ENCODE measurements around the gene RTN4RL1. TPM values are rescaled to one million over a fixed set of nuclear protein-coding genes. Genes with fewer than 3 reads are reported as not detected.

RTN4RL1 gene
- total RNA-seq, 1 experiment from 2014 or later, result 0.80 TPM

DNA sequence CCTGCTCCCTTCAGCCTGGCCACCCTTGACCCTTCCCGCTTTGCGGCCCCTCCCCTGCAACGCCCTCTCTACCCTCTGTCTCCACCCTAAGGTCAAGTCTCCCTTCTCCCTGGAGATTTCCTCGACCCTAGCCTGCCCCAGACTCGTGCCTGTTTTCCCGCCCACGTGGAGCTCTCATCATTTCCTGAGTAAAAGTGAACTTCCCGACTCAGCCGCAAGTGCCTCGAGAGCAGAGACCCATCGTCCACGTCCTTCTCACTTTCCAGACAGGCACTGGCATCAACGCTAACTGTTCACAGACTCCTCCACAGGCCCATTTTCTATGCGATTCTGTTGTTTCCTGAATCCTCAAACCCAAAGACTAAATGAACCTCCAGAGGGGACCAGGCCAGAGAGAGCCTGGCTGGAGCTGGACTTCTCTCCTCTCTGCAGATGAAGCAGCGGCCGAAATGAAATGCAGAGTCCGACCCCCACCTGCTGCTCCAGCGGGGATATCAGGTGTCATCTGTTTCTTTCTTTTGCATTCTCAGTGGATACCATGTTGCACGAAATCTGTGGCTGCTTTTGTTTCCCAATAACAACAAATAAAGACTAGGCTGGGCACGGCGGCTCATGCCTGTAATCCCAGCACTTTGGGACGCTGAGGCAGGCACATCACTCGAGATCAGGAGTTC, 52.5 kb downstream of the RTN4RL1 start:
- TF ChIP-seq TCF7L2 (IDR thresholded peaks at IDR 0.05; ENCODE audit: low read depth, low read length) (no peak), SIN3A (IDR thresholded peaks at IDR 0.05; ENCODE audit: borderline replicate concordance, insufficient read depth, low read depth, low read length) (no peak), POLR2AphosphoS5 (IDR thresholded peaks at IDR 0.05; ENCODE audit: low read depth, low read length) (no peak)
- TF ChIP-seq, protein P1, sequence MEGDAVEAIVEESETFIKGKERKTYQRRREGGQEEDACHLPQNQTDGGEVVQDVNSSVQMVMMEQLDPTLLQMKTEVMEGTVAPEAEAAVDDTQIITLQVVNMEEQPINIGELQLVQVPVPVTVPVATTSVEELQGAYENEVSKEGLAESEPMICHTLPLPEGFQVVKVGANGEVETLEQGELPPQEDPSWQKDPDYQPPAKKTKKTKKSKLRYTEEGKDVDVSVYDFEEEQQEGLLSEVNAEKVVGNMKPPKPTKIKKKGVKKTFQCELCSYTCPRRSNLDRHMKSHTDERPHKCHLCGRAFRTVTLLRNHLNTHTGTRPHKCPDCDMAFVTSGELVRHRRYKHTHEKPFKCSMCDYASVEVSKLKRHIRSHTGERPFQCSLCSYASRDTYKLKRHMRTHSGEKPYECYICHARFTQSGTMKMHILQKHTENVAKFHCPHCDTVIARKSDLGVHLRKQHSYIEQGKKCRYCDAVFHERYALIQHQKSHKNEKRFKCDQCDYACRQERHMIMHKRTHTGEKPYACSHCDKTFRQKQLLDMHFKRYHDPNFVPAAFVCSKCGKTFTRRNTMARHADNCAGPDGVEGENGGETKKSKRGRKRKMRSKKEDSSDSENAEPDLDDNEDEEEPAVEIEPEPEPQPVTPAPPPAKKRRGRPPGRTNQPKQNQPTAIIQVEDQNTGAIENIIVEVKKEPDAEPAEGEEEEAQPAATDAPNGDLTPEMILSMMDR (IDR thresholded peaks at IDR 0.05), result no peak
- TF ChIP-seq, protein P2, sequence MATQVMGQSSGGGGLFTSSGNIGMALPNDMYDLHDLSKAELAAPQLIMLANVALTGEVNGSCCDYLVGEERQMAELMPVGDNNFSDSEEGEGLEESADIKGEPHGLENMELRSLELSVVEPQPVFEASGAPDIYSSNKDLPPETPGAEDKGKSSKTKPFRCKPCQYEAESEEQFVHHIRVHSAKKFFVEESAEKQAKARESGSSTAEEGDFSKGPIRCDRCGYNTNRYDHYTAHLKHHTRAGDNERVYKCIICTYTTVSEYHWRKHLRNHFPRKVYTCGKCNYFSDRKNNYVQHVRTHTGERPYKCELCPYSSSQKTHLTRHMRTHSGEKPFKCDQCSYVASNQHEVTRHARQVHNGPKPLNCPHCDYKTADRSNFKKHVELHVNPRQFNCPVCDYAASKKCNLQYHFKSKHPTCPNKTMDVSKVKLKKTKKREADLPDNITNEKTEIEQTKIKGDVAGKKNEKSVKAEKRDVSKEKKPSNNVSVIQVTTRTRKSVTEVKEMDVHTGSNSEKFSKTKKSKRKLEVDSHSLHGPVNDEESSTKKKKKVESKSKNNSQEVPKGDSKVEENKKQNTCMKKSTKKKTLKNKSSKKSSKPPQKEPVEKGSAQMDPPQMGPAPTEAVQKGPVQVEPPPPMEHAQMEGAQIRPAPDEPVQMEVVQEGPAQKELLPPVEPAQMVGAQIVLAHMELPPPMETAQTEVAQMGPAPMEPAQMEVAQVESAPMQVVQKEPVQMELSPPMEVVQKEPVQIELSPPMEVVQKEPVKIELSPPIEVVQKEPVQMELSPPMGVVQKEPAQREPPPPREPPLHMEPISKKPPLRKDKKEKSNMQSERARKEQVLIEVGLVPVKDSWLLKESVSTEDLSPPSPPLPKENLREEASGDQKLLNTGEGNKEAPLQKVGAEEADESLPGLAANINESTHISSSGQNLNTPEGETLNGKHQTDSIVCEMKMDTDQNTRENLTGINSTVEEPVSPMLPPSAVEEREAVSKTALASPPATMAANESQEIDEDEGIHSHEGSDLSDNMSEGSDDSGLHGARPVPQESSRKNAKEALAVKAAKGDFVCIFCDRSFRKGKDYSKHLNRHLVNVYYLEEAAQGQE (IDR thresholded peaks at IDR 0.05; ENCODE audit: insufficient read depth in 1 of 2, low read depth in 2 of 2, low read length in 1 of 2), result no peak
- H3K36me3 ChIP-seq (ENCODE audit: control insufficient read depth, insufficient read depth, low read length), result no peaks in the 10 kb centered on the region
- ATAC-seq (no peak), DNase-seq (ENCODE audit: low read depth, low spot score) (no peak)
- CTCF ChIA-PET, result no interaction called here
- H3K27ac ChIP-seq (ENCODE audit: low read length), result no peak overlapping the region
- no TSS peak for BruUV-seq (replicated peaks)
- intact Hi-C loops (cut with micrococcal nuclease; ENCODE audit: unreplicated experiment), result no loop called here
- no peaks in the 10 kb centered on the region for H3K9me3 ChIP-seq (ENCODE audit: control insufficient read depth, insufficient read depth, low read depth, low read length)
- in situ Hi-C loops (cut with HindIII; ENCODE audit: low pct_unique_long_range_greater_than_20kb, low sequenced_read_pairs), result no loop called here
- H3K27me3 ChIP-seq (ENCODE audit: control insufficient read depth, insufficient read depth, low read length), result no peaks in the 10 kb centered on the region
- H3K4me1 ChIP-seq (ENCODE audit: control insufficient read depth, insufficient read depth, low read length), result no peaks in the 10 kb centered on the region
- no peak overlapping the region for H3K4me3 ChIP-seq (ENCODE audit: low read depth in 2 of 2, low read length in 2 of 2)
- POLR2A ChIA-PET, result interaction anchor here (0.7 kb wide), 1 partner anchor 336 kb away, joined by 5 read pairs; no protein-coding TSS in a partner anchor

DNA sequence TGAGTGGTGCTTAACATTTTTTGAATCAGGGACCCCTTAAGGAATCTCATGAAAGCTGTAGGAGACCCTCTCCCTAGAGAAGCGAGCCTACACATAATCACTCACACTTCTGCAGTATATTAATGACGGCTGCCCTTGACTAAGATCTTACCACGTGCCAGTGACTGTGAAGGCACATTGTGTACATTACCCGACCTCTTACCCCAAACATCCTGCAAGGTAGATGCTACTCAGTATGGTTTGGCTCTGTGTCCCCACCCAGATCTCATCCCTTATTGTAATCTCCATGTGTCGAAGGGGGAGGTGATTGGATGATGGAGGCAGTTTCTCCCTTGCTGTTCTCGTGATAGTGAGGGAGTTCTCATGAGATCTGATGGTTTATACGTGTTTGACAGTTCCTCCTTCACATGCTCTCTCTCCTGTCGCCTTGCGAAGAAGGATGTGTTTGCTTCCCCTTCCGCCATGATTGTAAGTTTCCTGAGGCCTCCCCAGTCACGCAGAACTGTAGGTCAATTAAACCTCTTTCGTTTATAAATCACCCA, 54.2 kb downstream of the RTN4RL1 start:
- TF ChIP-seq POLR2AphosphoS5 (IDR thresholded peaks at IDR 0.05; ENCODE audit: low read depth, low read length) (no peak), SIN3A (IDR thresholded peaks at IDR 0.05; ENCODE audit: borderline replicate concordance, insufficient read depth, low read depth, low read length) (no peak), TCF7L2 (IDR thresholded peaks at IDR 0.05; ENCODE audit: low read depth, low read length) (no peak)
- TF ChIP-seq, protein P2 (IDR thresholded peaks at IDR 0.05; ENCODE audit: insufficient read depth in 1 of 2, low read depth in 2 of 2, low read length in 1 of 2), result no peak
- TF ChIP-seq, protein P1 (IDR thresholded peaks at IDR 0.05), result no peak
- no peaks in the 10 kb centered on the region for H3K36me3 ChIP-seq (ENCODE audit: control insufficient read depth, insufficient read depth, low read length)
- CTCF ChIA-PET, result no interaction called here
- in situ Hi-C loops (cut with HindIII; ENCODE audit: low pct_unique_long_range_greater_than_20kb, low sequenced_read_pairs), result no loop called here
- DNase-seq (ENCODE audit: low read depth, low spot score) (no peak), ATAC-seq (no peak)
- intact Hi-C loops (cut with micrococcal nuclease; ENCODE audit: unreplicated experiment), result no loop called here
- POLR2A ChIA-PET, result no interaction called here
- H3K4me1 ChIP-seq (ENCODE audit: control insufficient read depth, insufficient read depth, low read length), result no peaks in the 10 kb centered on the region; the same call in 1 of the 2 replicates
- H3K9me3 ChIP-seq (ENCODE audit: control insufficient read depth, insufficient read depth, low read depth, low read length), result no peaks in the 10 kb centered on the region
- no peak overlapping the region for H3K27ac ChIP-seq (ENCODE audit: low read length)
- no peak overlapping the region for H3K4me3 ChIP-seq (ENCODE audit: low read depth in 2 of 2, low read length in 2 of 2)
- BruUV-seq (replicated peaks), result no TSS peak
- no peaks in the 10 kb centered on the region for H3K27me3 ChIP-seq (ENCODE audit: control insufficient read depth, insufficient read depth, low read length)

All from Panc1 (cell line).